BE2C (cell line): ENCODE results near the gene GET4.

Experiments
- DNase-seq: peaks from one replicate; pipeline ENCODE4 v3.0.0-alpha.2; 2020
- H3K27me3 ChIP-seq: fragments of 250-450 bp; sonication (Bioruptor Pico); 2 replicates; pipeline ENCODE4 v1.5.1; 2020; ENCODE audit warnings: mild to moderate bottlenecking
- H3K36me3 ChIP-seq: fragments of 250-450 bp; sonication (Bioruptor Pico); 2 replicates; pipeline ENCODE4 v1.5.1; 2020; ENCODE audit warnings: mild to moderate bottlenecking
- H3K4me1 ChIP-seq: fragments of 250-450 bp; sonication (Bioruptor Pico); 2 replicates; pipeline ENCODE4 v1.5.1; 2020
- H3K4me3 ChIP-seq: 2 replicates; pipeline ENCODE4 v1.5.1; 2011; ENCODE audit warnings: low read depth, low read length
- H3K9me3 ChIP-seq: fragments of 250-450 bp; sonication (Bioruptor Pico); 2 replicates; pipeline ENCODE4 v1.5.1; 2020
- CTCF ChIP-seq: IDR thresholded peaks from 2 replicates; pipeline ENCODE4 v1.5.1; 2012; ENCODE audit warnings: mild to moderate bottlenecking, low read depth, low read length

The GET4 gene

DNA sequence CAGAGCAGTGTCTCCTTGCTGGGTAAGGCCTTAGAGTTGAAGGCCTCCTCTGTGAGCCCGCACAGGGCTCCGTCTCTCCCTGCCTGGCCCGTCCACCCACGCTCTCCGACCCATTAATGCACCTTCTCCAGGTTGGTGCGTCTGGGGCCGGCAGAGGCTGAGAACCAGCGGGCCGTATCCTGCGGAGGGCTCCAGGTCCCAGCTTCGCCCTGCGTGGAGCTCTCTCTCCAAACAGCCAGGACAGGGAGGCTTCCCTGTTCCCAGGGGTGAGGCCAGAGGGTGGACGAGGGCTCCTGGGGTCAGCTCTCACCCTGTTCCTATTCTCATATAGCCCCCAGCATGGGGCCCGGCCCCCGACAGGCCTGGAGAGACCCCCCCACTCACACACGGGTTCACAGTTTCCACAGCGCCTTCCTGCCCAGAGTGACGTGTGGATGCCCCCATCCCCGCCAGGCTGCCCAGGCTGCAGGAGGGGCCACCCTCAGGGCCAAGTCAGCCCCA, 34.6 kb downstream of the GET4 start:
- H3K4me1 ChIP-seq = peaks cover 10% of the 10 kb centered on the region
- no peaks in the 10 kb centered on the region for H3K27me3 ChIP-seq
- DNase-seq = no peak
- no peak for TF ChIP-seq CTCF
- no peak overlapping the region for H3K4me3 ChIP-seq
- H3K9me3 ChIP-seq = no peaks in the 10 kb centered on the region
- H3K36me3 ChIP-seq = no peaks in the 10 kb centered on the region

DNA sequence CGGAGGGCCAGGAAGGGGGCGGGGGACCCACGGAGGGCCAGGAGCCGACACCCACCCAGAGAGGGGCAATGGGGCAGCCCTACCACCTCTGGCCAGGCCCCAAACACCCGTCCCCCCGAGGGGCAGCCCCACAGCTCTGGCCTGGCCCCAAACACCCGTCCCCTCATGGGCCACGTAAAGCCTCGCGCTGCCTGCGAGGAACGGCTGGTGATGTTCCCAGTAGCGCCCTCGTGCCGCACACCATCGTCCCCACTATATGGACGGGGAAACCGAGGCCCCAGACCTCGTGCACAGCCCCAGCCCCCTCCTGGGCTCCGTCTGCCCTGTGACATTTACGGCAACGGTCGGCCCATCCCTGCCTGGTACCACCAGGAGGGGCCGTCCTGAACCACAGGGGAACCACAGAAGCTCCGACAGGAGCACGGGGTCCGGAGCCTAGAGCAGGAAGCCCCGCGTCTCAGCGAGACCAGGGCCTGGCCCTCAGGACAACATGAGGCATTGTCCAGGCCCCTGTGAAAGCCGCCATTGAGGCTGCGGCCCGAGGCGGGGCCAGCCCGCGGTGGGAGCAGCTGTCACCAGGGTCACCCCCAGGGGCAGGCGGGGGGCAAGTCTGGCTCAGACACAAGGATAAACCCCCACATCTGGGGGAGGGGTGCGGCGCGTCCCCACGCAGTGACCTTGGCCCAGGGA, 35.6 kb downstream of the GET4 start:
- H3K4me3 ChIP-seq = no peak overlapping the region
- no peaks in the 10 kb centered on the region for H3K27me3 ChIP-seq
- DNase-seq = no peak
- H3K9me3 ChIP-seq = no peaks in the 10 kb centered on the region
- H3K4me1 ChIP-seq = peaks cover 16% of the 10 kb centered on the region
- no peaks in the 10 kb centered on the region for H3K36me3 ChIP-seq
- TF ChIP-seq CTCF = no peak

- no peaks in the 10 kb centered on the region for H3K9me3 ChIP-seq
- H3K4me3 ChIP-seq = no peak overlapping the region
- no peaks in the 10 kb centered on the region for H3K36me3 ChIP-seq
- H3K4me1 ChIP-seq = peaks cover 16% of the 10 kb centered on the region
- DNase-seq = no peak
- no peak for TF ChIP-seq CTCF
- no peaks in the 10 kb centered on the region for H3K27me3 ChIP-seq
Observed at GRCh38 chr7:913736-914520, 37.6 kb downstream of the GET4 start.

- Histone ChIP-seq H3K27me3 (no peaks in the 10 kb centered on the region), H3K36me3 (no peaks in the 10 kb centered on the region), H3K9me3 (no peaks in the 10 kb centered on the region), H3K4me3 (no peak overlapping the region), H3K4me1 (peaks cover 16% of the 10 kb centered on the region)
- TF ChIP-seq CTCF = no peak
- no peak for DNase-seq
Observed at GRCh38 chr7:914521-915194, 38.3 kb downstream of the GET4 start.

DNA sequence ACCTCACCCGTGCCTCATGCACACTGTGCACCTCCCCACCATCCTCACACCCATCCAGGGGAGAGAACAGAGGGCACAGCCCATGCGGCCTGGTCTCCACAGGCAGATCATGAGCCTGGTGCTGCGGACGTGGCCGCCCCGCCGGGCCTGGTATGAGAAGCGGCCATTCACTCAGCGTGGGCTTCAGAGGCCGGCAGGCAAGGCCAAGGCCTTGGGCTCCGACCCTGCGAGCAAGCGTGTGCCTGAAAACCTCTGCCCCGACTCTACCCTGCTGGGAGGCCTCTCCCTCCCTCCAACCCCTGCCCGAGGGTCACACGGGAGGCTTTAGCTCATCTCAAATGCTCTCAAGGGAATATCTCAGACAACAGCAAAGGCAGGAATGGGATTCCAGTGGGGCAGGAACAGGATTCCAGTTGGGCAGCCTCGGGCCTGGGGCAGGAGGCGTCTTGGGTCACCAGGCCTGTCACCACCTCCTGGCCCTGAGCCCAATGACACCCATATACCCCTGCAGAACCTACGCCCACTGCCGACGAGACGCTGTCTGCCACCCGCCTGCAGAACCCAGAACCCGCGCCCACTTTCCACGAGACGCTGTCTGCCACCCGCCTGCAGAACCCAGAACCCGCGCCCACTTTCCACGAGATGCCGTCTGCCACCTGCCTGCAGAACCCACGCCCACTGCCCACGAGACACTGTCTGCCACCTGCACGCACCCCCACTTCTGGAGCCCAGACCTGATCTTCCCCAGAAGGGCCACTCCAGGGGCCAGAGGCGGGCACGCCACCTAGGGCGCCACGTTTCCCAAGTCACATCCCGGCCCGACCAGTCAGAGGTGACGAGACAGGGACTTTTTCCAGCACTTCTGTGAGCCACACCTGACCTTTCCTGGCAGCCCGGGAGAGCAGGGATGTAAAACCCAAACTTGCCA, 39.2 kb downstream of the GET4 start:
- Histone ChIP-seq H3K9me3 (no peaks in the 10 kb centered on the region), H3K36me3 (no peaks in the 10 kb centered on the region), H3K4me1 (peaks cover 16% of the 10 kb centered on the region), H3K27me3 (no peaks in the 10 kb centered on the region), H3K4me3 (no peak overlapping the region)
- no peak for TF ChIP-seq CTCF
- DNase-seq = peak; percentile 65
